ENCODE results near the gene FBXW9.

The FBXW9 gene

DNA sequence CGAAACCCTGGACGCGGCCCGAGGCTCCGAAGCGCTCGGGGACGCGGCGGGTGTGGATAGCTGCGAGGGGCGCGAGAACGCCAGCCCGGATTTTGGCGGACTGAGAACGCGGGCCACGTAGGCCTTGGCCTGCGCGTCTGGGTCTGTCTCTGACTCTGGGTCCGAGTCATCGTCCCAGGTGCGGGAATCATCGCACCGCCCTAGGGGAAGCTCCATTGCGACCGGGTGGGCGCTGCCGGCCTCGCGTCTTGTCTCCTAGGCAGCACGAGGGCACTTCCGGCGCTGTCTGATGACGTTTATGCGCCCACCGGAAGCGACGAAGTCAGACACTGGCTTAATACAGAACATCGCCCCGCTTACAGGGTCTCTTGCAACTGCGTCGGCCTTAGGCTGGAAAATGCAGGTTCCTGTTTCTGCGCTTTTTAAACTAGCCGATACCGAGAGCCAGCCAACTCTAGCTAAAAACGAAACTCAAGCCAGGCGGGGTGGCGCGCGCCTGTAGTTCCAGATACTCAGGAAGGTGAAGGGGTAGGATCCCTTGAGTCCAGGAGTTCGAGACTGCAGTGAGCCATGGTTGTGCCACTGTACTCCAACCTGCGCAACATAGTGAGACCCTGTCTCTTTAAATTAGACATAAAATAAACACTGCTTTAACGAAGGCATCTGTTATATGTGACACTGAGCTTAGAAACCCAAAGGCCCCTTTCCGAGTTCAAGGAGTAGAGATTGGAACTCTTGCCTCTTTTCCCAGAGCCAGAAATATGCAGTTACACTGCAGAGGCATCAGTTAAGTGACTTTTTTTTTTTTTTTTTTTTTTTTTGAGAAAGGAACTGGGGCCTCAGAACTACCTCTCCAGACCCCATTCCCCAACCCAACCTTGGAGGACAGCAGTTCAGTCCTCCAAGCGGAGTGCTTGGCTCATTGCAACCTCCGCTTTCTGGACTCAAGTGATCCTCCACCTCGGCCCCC is at the start of gene FBXW9:
FBXW9 (minus strand) TSS at position 266 of the 970 bp plus-strand sequence; CDS start at position 216, 50 bp downstream.
- peak within 1 kb of the TSS; percentile 74 to 94 (median 78) for H3K4me3 ChIP-seq
- H3K27me3 ChIP-seq, result no peaks in the 10 kb centered on the region
- H3K36me3 ChIP-seq, result peaks cover 33 to 60% (median 44%) of the 10 kb centered on the region in 11 experiments
- TF ChIP-seq Cebpa-rat (IDR thresholded peaks at IDR 0.05), result 0 out of 22 replicates have a peak, but pooled peaks of 1 of the 11 experiments have one; percentile 25
- H3K27ac ChIP-seq, result peak within 1 kb of the TSS; percentile 66 to 85 (median 75)
- no peaks in the 10 kb centered on the region for H3K9me3 ChIP-seq (replicated peaks in 1 of 11)
- peak within 1 kb of the TSS; percentile 71 to 87 (median 84) for H3K9ac ChIP-seq
- peak within 1 kb of the TSS; percentile 89 to 98 (median 94) for H3K4me2 ChIP-seq
- peaks cover 0 to 20% (median 15%) of the 10 kb centered on the region in 11 experiments; a peak in 15 of 22 replicates for H4K20me1 ChIP-seq
- H3K4me1 ChIP-seq, result peaks cover 23 to 50% (median 38%) of the 10 kb centered on the region in 10 experiments

DNA sequence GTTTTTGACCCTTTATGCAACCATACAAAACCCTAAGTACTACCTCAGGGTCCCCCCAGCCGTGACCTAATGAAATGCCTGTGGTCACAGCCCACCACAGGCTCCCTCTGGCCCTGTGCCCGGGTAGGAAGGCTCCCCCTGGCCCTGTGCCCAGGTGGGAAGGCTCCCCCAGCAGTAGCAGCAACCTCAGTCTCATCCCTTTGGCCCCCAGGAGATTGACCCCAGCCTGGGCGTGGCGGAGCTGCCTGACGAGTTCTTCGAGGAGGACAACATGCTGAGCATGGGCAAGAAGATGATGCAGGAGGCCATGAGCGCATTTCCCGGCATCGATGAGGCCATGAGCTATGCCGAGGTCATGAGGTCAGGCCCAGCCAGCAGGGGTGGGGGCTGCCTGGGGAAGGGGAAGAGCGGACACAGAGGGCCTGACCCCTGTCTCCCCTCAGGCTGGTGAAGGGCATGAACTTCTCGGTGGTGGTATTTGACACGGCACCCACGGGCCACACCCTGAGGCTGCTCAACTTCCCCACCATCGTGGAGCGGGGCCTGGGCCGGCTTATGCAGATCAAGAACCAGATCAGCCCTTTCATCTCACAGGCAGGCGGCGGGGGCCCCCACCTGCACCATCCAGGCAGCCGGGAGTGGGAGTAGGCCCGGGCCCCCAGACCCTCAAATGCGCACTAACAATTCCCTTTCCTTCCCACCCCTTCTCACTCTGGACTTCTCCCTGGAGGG is 48.9 kb upstream of the FBXW9 start:
- Histone ChIP-seq H4K20me1 (peaks cover 0 to 30% (median 15%) of the 10 kb centered on the region in 11 experiments; a peak in 9 of 22 replicates), H3K4me3 (no peak overlapping the region), H3K9me3 (replicated peaks in 1 of 11) (peaks cover 12 to 26% (median 17%) of the 10 kb centered on the region in 11 experiments), H3K36me3 (peaks cover 60 to 81% (median 75%) of the 10 kb centered on the region in 11 experiments), H3K27ac (peak overlapping the region in 1 of 11 experiments; percentile 43; a peak in 3 of 22 replicates), H3K9ac (peak overlapping the region in 10 of 11 experiments; percentile 3 to 52 (median 29); a peak in 11 of 22 replicates), H3K4me1 (peaks cover 20 to 47% (median 37%) of the 10 kb centered on the region in 10 experiments), H3K4me2 (peak overlapping the region; percentile 10 to 63 (median 51); a peak in 19 of 22 replicates), H3K27me3 (0 out of 22 replicates have a peak, but pooled peaks cover 0 to 4% (median 0%) of the 10 kb centered on the region in 11 experiments)
- TF ChIP-seq Cebpa-rat (IDR thresholded peaks at IDR 0.05), result no peak

DNA sequence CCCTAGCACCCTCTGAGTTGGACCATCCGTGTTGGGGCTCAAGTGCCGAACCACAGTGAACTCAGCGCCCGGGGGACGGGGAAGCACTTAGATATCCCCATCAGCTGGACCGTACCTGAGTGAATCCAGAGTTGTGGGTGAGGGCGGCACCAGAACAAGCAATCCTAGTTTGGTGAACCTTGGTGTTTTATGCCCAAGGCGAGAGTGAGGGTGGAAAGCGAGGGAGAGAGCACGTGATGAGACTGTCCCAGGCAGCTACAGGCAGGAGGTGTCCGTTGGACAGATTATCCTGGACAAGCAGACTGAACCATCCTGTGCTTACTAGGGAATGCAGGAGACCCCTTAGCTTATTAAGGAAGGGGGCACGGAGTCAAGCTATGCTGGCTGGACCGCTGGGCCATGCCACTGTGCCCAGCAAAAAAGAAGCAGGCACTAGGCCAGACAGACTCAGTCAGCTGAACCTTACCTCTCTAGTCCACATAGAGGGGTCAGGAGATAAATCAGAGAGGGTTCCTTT is 41.5 kb upstream of the FBXW9 start:
- peaks cover 6 to 19% (median 11%) of the 10 kb centered on the region in 11 experiments for H4K20me1 ChIP-seq
- H3K36me3 ChIP-seq, result peaks cover 36 to 49% (median 44%) of the 10 kb centered on the region in 11 experiments
- peak overlapping the region; percentile 96 to 100 (median 98) for H3K4me2 ChIP-seq
- peak overlapping the region; percentile 79 to 95 (median 88) for H3K9ac ChIP-seq
- no peak for TF ChIP-seq Cebpa-rat (IDR thresholded peaks at IDR 0.05)
- no peaks in the 10 kb centered on the region for H3K9me3 ChIP-seq (replicated peaks in 1 of 11)
- H3K4me1 ChIP-seq, result peaks cover 30 to 43% (median 37%) of the 10 kb centered on the region in 10 experiments
- H3K27ac ChIP-seq, result peak overlapping the region; percentile 89 to 98 (median 95)
- peak overlapping the region; percentile 81 to 94 (median 88) for H3K4me3 ChIP-seq
- H3K27me3 ChIP-seq, result no peaks in the 10 kb centered on the region

DNA sequence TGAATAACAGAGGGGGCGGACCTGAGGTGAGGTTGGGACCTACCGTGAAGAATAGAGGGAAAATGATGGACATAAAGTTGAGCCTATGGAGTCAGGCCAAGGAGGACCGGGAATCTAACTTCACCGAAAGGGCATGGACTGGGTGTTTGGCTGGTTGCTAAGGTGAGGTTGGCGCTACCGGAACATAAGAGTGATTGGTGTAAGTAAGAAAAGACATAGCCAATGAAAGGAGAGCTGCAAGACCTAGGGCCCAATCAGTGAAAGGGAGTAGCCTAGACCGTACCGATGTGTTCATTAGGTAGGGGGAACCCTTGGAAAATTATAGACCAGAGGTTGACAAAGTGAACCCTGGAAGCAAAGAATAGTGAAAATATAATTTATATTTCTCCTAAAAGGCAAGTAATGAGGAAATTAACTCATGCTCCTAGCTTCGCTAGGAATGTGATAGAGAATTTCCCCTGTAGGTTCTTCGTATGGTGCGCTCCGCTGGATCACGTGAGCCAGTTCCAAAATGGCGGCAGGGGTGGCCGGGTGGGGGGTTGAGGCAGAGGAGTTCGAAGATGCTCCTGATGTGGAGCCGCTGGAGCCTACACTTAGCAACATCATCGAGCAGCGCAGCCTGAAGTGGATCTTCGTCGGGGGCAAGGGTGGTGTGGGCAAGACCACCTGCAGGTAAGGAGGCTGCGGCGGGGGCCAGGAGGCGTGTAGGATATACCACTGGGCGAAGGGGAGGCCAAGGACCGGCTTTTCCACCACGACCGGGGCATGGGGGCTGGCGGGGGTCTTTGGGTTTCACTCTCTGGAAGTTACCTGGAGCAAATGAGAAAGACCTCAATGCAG is 40.8 kb upstream of the FBXW9 start, which contains the start of gene GET3:
GET3 (plus strand) TSS at position 503 of the 840 bp plus-strand sequence; CDS start at position 512, 9 bp downstream.
- Histone ChIP-seq H3K9ac (peak within 1 kb of the TSS; percentile 79 to 95 (median 88)), H3K4me3 (peak within 1 kb of the TSS; percentile 81 to 94 (median 88)), H3K9me3 (replicated peaks in 1 of 11) (no peaks in the 10 kb centered on the region), H3K27ac (peak within 1 kb of the TSS; percentile 89 to 98 (median 95)), H3K36me3 (peaks cover 31 to 49% (median 43%) of the 10 kb centered on the region in 11 experiments), H3K4me2 (peak within 1 kb of the TSS; percentile 96 to 100 (median 98)), H4K20me1 (peaks cover 13 to 25% (median 18%) of the 10 kb centered on the region in 11 experiments), H3K4me1 (peaks cover 37 to 47% (median 43%) of the 10 kb centered on the region in 10 experiments), H3K27me3 (no peaks in the 10 kb centered on the region)
- TF ChIP-seq Cebpa-rat (IDR thresholded peaks at IDR 0.05), result no peak

DNA sequence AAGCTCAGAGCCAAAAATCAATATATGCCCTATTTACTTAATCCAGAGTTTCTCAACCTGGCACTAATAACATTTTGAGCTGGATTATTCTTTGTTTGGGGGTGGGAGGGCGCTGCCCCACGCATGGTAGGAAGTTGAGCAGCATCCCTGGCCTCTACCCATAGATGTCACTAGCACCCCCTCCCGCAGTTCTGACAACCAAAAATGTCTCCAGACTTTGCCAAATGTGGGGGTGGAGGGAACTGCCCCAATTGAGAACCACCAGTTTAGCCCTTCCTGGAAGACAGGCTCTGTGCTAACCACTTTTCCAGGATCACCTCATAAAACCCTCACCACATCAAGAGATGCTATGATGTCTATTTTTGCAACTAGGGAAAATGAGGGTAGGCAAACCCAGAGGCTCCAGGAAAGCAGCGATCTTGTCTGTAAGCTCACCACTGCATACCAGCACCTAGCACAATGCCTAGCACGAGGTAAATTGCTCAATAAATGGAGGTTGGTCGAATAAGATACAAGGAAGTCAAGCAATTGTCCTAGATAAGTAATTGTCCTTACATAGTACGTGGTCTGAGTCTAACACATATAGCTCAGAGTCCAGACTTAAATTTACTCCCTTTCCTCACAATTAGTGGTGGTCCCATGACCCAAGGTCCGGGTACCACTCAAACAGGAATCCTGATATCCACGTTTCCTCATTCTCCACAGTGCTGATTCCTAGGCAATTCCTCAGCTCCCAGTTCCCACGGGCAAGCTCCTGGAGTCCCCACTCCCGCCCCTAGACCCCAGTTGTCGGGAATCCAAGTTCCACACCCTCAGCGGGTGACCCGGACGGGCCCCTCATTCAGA is 37.2 kb upstream of the FBXW9 start:
- peak overlapping the region; percentile 95 to 100 (median 99) for H3K27ac ChIP-seq
- H4K20me1 ChIP-seq, result peaks cover 49 to 62% (median 54%) of the 10 kb centered on the region in 11 experiments
- H3K36me3 ChIP-seq, result peaks cover 40 to 49% (median 46%) of the 10 kb centered on the region in 11 experiments
- peaks cover 56 to 71% (median 65%) of the 10 kb centered on the region in 10 experiments for H3K4me1 ChIP-seq
- no peak for TF ChIP-seq Cebpa-rat (IDR thresholded peaks at IDR 0.05)
- H3K27me3 ChIP-seq, result no peaks in the 10 kb centered on the region
- no peaks in the 10 kb centered on the region for H3K9me3 ChIP-seq (replicated peaks in 1 of 11)
- H3K9ac ChIP-seq, result peak overlapping the region; percentile 96 to 100 (median 99)
- peak overlapping the region; percentile 90 to 99 (median 95) for H3K4me2 ChIP-seq
- peak overlapping the region; percentile 89 to 98 (median 96) for H3K4me3 ChIP-seq

DNA sequence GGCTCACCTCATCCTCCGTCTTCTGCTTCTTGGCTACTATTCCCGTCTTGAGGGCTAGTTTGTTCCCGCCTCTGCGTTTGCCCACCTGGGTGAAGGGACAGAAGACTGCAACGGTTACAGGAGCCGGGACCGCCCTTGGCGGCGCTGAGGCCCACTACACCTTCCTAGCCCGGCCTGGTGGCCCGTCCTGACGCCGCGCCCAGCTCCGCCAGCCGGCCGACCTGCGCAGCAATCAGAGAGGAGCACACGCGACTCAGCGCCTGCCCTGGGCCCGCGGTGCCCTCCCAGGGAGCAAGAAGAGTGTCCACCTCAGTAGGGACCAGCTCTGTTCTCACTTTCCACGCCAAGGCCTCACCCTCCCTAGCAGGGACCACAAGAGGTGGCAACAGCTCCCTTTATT is 34.9 kb upstream of the FBXW9 start:
- H3K27ac ChIP-seq, result peak overlapping the region in 2 of 11 experiments; percentile 13 to 44; a peak in 4 of 22 replicates
- H4K20me1 ChIP-seq, result peaks cover 50 to 72% (median 58%) of the 10 kb centered on the region in 11 experiments
- H3K4me1 ChIP-seq, result peaks cover 42 to 57% (median 50%) of the 10 kb centered on the region in 10 experiments

More for the DNA sequence above, 34.9 kb upstream of the FBXW9 start:
- TF ChIP-seq Cebpa-rat (IDR thresholded peaks at IDR 0.05), result no peak
- peak overlapping the region in 10 of 11 experiments; percentile 90 to 99 (median 96); a peak in 17 of 22 replicates for H3K4me2 ChIP-seq
- H3K36me3 ChIP-seq, result peaks cover 49 to 68% (median 63%) of the 10 kb centered on the region in 11 experiments
- peak overlapping the region in 1 of 10 experiments; percentile 13; a peak in 1 of 20 replicates for H3K4me3 ChIP-seq
- no peaks in the 10 kb centered on the region for H3K9me3 ChIP-seq (replicated peaks in 1 of 11)
- H3K9ac ChIP-seq, result peak overlapping the region in 10 of 11 experiments; percentile 30 to 100 (median 96); a peak in 17 of 22 replicates
- H3K27me3 ChIP-seq, result no peaks in the 10 kb centered on the region
